ENCODE results near the gene CSNK1G1. TPM values are rescaled to one million over a fixed set of nuclear protein-coding genes. Genes with fewer than 3 reads are reported as not detected.
A peak's percentile ranks its signal among the peaks of the same experiment; 100 is the strongest.

Gene CSNK1G1
- total RNA-seq, 1 donor from 2014 or later: 37.0 TPM

DNA sequence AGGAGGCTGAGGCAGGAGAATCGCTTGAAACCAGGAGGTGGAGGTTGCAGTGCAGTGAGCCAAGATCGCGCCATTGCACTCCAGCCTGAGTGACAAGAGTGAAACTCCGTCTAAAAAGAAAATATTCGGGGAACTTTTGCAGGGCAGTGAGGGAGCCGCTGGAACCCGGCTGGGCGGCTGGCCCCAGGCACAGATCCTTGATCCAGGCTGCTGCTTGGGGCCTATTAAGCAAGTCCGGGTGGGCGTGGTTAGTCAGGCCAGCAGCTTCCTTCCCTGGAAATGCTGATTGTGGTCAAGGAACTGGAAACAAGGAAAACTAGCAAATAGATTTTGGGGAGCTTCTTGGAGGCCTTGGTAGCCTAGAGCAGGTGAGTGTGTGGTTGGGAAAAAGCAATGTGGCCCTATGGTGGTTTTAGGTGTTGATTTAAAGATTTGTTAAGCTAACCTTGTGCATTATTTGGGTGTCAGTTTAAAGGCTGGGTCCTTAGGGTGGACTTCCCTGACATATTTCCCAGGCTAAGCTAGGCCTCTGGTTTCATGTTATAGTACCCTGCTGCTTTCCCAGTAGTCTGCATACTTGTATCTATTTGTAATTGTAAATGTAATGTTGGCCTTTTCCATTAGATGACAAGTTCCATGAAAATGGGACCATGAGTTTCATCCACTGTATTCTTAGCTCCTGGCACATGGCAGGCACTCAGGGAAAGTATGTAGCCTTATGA is 222.2 kb downstream of the CSNK1G1 start:
- H3K4me1 ChIP-seq (ENCODE audit: insufficient read depth, low read length): no peaks in the 10 kb centered on the region
- H3K27me3 Mint-ChIP-seq (ENCODE audit: low read depth, unreplicated experiment): no peaks in the 10 kb centered on the region
- no peak overlapping the region for H3K9ac ChIP-seq (ENCODE audit: low read length)
- DNase-seq (ENCODE audit: low read depth) (no peak), FAIRE-seq (no peak)
- no peak overlapping the region for H3K4me3 ChIP-seq (ENCODE audit: insufficient read depth, low read depth, low read length)
- TF ChIP-seq, protein P1, sequence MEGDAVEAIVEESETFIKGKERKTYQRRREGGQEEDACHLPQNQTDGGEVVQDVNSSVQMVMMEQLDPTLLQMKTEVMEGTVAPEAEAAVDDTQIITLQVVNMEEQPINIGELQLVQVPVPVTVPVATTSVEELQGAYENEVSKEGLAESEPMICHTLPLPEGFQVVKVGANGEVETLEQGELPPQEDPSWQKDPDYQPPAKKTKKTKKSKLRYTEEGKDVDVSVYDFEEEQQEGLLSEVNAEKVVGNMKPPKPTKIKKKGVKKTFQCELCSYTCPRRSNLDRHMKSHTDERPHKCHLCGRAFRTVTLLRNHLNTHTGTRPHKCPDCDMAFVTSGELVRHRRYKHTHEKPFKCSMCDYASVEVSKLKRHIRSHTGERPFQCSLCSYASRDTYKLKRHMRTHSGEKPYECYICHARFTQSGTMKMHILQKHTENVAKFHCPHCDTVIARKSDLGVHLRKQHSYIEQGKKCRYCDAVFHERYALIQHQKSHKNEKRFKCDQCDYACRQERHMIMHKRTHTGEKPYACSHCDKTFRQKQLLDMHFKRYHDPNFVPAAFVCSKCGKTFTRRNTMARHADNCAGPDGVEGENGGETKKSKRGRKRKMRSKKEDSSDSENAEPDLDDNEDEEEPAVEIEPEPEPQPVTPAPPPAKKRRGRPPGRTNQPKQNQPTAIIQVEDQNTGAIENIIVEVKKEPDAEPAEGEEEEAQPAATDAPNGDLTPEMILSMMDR (IDR thresholded peaks at IDR 0.05; ENCODE audit: insufficient read depth, low read depth, low read length): no peak
- no peak for TF ChIP-seq EZH2 (IDR thresholded peaks at IDR 0.05; ENCODE audit: insufficient read depth, low read length)
- no peak overlapping the region for H2AFZ ChIP-seq (ENCODE audit: low read depth, low read length)
- no peaks in the 10 kb centered on the region for H3K9me3 ChIP-seq (ENCODE audit: insufficient read depth, low read depth, low read length)
- no peak overlapping the region for H3K4me3 Mint-ChIP-seq (ENCODE audit: unreplicated experiment)
- H3K27ac ChIP-seq (ENCODE audit: low read depth, low read length): no peak overlapping the region
- H3K36me3 ChIP-seq (ENCODE audit: insufficient read depth, low read length): peaks cover 55% of the 10 kb centered on the region
- no peaks in the 10 kb centered on the region for H3K9me3 Mint-ChIP-seq (ENCODE audit: unreplicated experiment)
- H3K4me1 Mint-ChIP-seq (ENCODE audit: low read depth, unreplicated experiment): no peaks in the 10 kb centered on the region
- H3K36me3 Mint-ChIP-seq (ENCODE audit: low read depth, unreplicated experiment): peaks cover 43% of the 10 kb centered on the region
- H4K20me1 ChIP-seq (ENCODE audit: insufficient read depth, low read length): peaks cover 19% of the 10 kb centered on the region
- H3K27ac Mint-ChIP-seq (ENCODE audit: unreplicated experiment): no peak overlapping the region
- H3K4me2 ChIP-seq (ENCODE audit: low read length): no peak overlapping the region
- no peaks in the 10 kb centered on the region for H3K79me2 ChIP-seq (ENCODE audit: insufficient read depth, low read length)
- H3K27me3 ChIP-seq (ENCODE audit: insufficient read depth, low read length): no peaks in the 10 kb centered on the region

DNA sequence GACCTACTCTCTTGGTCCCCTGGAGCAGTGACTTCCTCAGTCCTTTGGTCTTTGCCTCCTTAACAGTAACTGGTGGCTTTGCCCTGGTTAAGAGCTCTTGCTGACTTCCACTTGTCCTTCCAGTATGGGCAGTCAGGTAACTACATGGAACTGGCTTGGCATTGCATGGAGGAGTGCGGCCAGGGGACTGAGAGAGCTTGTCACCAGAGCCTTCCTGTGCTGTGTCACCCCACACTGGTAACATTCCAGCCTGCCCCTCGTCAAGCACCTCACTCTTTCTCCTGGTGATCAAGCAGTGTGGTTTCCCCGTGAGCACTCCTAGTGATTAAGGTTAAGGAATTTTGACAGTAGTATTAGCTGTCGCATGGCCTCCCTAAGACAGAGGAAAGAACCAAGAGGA is 223.8 kb downstream of the CSNK1G1 start:
- Mint-ChIP-seq H3K9me3 (ENCODE audit: unreplicated experiment) (no peaks in the 10 kb centered on the region), H3K27ac (ENCODE audit: unreplicated experiment) (no peak overlapping the region), H3K4me3 (ENCODE audit: unreplicated experiment) (no peak overlapping the region), H3K27me3 (ENCODE audit: low read depth, unreplicated experiment) (no peaks in the 10 kb centered on the region), H3K4me1 (ENCODE audit: low read depth, unreplicated experiment) (no peaks in the 10 kb centered on the region), H3K36me3 (ENCODE audit: low read depth, unreplicated experiment) (peaks cover 48% of the 10 kb centered on the region)
- DNase-seq (ENCODE audit: low read depth) (no peak), FAIRE-seq (no peak)
- no peaks in the 10 kb centered on the region for H3K4me1 ChIP-seq (ENCODE audit: insufficient read depth, low read length)
- no peak overlapping the region for H3K4me3 ChIP-seq (ENCODE audit: insufficient read depth, low read depth, low read length)
- no peaks in the 10 kb centered on the region for H3K9me3 ChIP-seq (ENCODE audit: insufficient read depth, low read depth, low read length)
- no peaks in the 10 kb centered on the region for H3K27me3 ChIP-seq (ENCODE audit: insufficient read depth, low read length)
- no peak overlapping the region for H3K4me2 ChIP-seq (ENCODE audit: low read length)
- peaks cover 60% of the 10 kb centered on the region for H3K36me3 ChIP-seq (ENCODE audit: insufficient read depth, low read length)
- no peak overlapping the region for H3K9ac ChIP-seq (ENCODE audit: low read length)
- TF ChIP-seq, protein P1 (IDR thresholded peaks at IDR 0.05; ENCODE audit: insufficient read depth, low read depth, low read length): no peak
- TF ChIP-seq EZH2 (IDR thresholded peaks at IDR 0.05; ENCODE audit: insufficient read depth, low read length): no peak
- H3K27ac ChIP-seq (ENCODE audit: low read depth, low read length): no peak overlapping the region
- H3K79me2 ChIP-seq (ENCODE audit: insufficient read depth, low read length): no peaks in the 10 kb centered on the region
- peaks cover 19% of the 10 kb centered on the region for H4K20me1 ChIP-seq (ENCODE audit: insufficient read depth, low read length)
- H2AFZ ChIP-seq (ENCODE audit: low read depth, low read length): no peak overlapping the region

DNA sequence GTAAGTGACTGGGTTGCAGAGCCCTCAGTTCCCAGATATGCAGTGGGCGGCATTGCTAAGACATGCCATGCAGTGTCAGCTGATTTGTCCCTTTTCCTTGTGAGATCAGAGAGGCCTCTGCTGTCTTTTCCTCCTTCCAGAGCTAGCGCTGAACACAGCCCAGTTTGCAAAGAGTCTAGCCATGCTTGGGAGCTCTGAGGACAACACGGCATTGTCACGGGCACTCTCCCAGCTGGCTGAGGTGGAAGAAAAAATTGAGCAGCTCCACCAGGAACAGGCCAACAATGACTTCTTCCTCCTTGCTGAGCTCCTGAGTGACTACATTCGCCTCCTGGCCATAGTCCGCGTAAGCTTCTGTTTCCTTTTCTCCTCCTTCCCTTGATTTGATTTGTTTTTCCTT is 224.4 kb downstream of the CSNK1G1 start:
- Mint-ChIP-seq H3K27me3 (ENCODE audit: low read depth, unreplicated experiment) (no peaks in the 10 kb centered on the region), H3K4me1 (ENCODE audit: low read depth, unreplicated experiment) (no peaks in the 10 kb centered on the region), H3K9me3 (ENCODE audit: unreplicated experiment) (no peaks in the 10 kb centered on the region), H3K36me3 (ENCODE audit: low read depth, unreplicated experiment) (peaks cover 45% of the 10 kb centered on the region), H3K27ac (ENCODE audit: unreplicated experiment) (peak overlapping the region; percentile 16), H3K4me3 (ENCODE audit: unreplicated experiment) (no peak overlapping the region)
- Histone ChIP-seq H3K9ac (ENCODE audit: low read length) (no peak overlapping the region), H3K36me3 (ENCODE audit: insufficient read depth, low read length) (peaks cover 61% of the 10 kb centered on the region), H3K79me2 (ENCODE audit: insufficient read depth, low read length) (no peaks in the 10 kb centered on the region), H2AFZ (ENCODE audit: low read depth, low read length) (no peak overlapping the region), H3K9me3 (ENCODE audit: insufficient read depth, low read depth, low read length) (no peaks in the 10 kb centered on the region), H3K4me2 (ENCODE audit: low read length) (no peak overlapping the region), H3K27me3 (ENCODE audit: insufficient read depth, low read length) (no peaks in the 10 kb centered on the region), H3K4me1 (ENCODE audit: insufficient read depth, low read length) (no peaks in the 10 kb centered on the region), H3K27ac (ENCODE audit: low read depth, low read length) (no peak overlapping the region), H3K4me3 (ENCODE audit: insufficient read depth, low read depth, low read length) (no peak overlapping the region), H4K20me1 (ENCODE audit: insufficient read depth, low read length) (peaks cover 19% of the 10 kb centered on the region)
- FAIRE-seq: no peak
- DNase-seq (ENCODE audit: low read depth): no peak
- TF ChIP-seq EZH2 (IDR thresholded peaks at IDR 0.05; ENCODE audit: insufficient read depth, low read length): no peak
- TF ChIP-seq, protein P1 (IDR thresholded peaks at IDR 0.05; ENCODE audit: insufficient read depth, low read depth, low read length): no peak
